Measurements from ENCODE around the gene SDSL. TPM values are rescaled to one million over a fixed set of nuclear protein-coding genes. Genes with fewer than 3 reads are reported as not detected.

SDSL gene
- total and polyA plus RNA-seq, 4 donors, result 5.1 to 15.2 (median 12.1) TPM

- Histone ChIP-seq H3K4me1 (ENCODE audit: control insufficient read depth, insufficient read depth, low read length) (no peaks in the 10 kb centered on the region), H3K9me3 (ENCODE audit: control insufficient read depth, insufficient read depth, low read length) (no peaks in the 10 kb centered on the region), H3K4me3 (ENCODE audit: low read depth, low read length) (no peak overlapping the region), H3K27me3 (ENCODE audit: control insufficient read depth, insufficient read depth, low read length) (no peaks in the 10 kb centered on the region), H3K36me3 (ENCODE audit: control insufficient read depth, insufficient read depth, low read length) (peaks cover 84% of the 10 kb centered on the region), H3K27ac (ENCODE audit: low read depth, low read length) (no peak overlapping the region)
- DNase-seq (ENCODE audit: low read depth in 4 of 6, low spot score in 6 of 6), result no peak
- WGBS (ENCODE audit: insufficient coverage), result 95% methylated on average over 11 of the region's 12 CpGs
Observed at GRCh38 chr12:113386866-113387566, 35.2 kb upstream of the SDSL start.

DNA sequence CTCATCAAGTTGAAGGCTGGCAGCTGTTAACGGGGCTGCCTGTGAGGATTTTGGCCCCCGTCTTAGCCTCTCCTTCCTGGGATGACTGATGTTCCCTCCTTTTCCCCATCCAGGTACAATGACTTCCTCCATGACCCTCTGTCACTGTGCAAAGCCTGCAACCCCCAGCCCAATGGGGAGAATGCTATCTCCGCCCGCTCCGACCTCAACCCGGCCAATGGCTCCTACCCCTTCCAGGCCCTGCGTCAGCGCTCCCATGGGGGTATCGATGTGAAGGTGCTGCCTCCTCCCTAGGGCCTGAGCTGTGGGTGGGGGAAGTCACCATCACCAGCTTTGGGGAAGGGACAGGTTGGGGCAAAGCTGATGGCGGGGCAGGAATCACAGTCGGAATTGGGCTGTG, 34.5 kb upstream of the SDSL start:
- H3K36me3 ChIP-seq (ENCODE audit: control insufficient read depth, insufficient read depth, low read length), result peaks cover 80% of the 10 kb centered on the region

GRCh38 chr12:113388351-113388750, 33.8 kb upstream of the SDSL start:
- H3K36me3 ChIP-seq (ENCODE audit: control insufficient read depth, insufficient read depth, low read length), result peaks cover 78% of the 10 kb centered on the region

More for the DNA sequence above, 34.5 kb upstream of the SDSL start:
- Histone ChIP-seq H3K4me1 (ENCODE audit: control insufficient read depth, insufficient read depth, low read length) (no peaks in the 10 kb centered on the region), H3K27ac (ENCODE audit: low read depth, low read length) (no peak overlapping the region), H3K4me3 (ENCODE audit: low read depth, low read length) (no peak overlapping the region), H3K9me3 (ENCODE audit: control insufficient read depth, insufficient read depth, low read length) (no peaks in the 10 kb centered on the region), H3K27me3 (ENCODE audit: control insufficient read depth, insufficient read depth, low read length) (no peaks in the 10 kb centered on the region)
- DNase-seq (ENCODE audit: low read depth in 4 of 6, low spot score in 6 of 6), result no peak
- 93% methylated on average over 7 of the region's 11 CpGs for WGBS (ENCODE audit: insufficient coverage)

GRCh38 chr12:113390064-113391043, 31.8 kb upstream of the SDSL start:
- H3K4me1 ChIP-seq (ENCODE audit: control insufficient read depth, insufficient read depth, low read length), result no peaks in the 10 kb centered on the region
- peaks cover 62% of the 10 kb centered on the region for H3K36me3 ChIP-seq (ENCODE audit: control insufficient read depth, insufficient read depth, low read length)
- WGBS (ENCODE audit: insufficient coverage), result 91% methylated on average over 5 of the region's 6 CpGs
- no peaks in the 10 kb centered on the region for H3K27me3 ChIP-seq (ENCODE audit: control insufficient read depth, insufficient read depth, low read length)
- no peak overlapping the region for H3K27ac ChIP-seq (ENCODE audit: low read depth, low read length)
- no peak for DNase-seq (ENCODE audit: low read depth in 4 of 6, low spot score in 6 of 6)
- H3K4me3 ChIP-seq (ENCODE audit: low read depth, low read length), result no peak overlapping the region
- H3K9me3 ChIP-seq (ENCODE audit: control insufficient read depth, insufficient read depth, low read length), result no peaks in the 10 kb centered on the region

More at GRCh38 chr12:113388351-113388750, 33.8 kb upstream of the SDSL start:
- 96% methylated on average over 14 of the region's 14 CpGs for WGBS (ENCODE audit: insufficient coverage)
- H3K4me1 ChIP-seq (ENCODE audit: control insufficient read depth, insufficient read depth, low read length), result no peaks in the 10 kb centered on the region
- H3K4me3 ChIP-seq (ENCODE audit: low read depth, low read length), result no peak overlapping the region
- no peak overlapping the region for H3K27ac ChIP-seq (ENCODE audit: low read depth, low read length)
- no peaks in the 10 kb centered on the region for H3K9me3 ChIP-seq (ENCODE audit: control insufficient read depth, insufficient read depth, low read length)
- no peaks in the 10 kb centered on the region for H3K27me3 ChIP-seq (ENCODE audit: control insufficient read depth, insufficient read depth, low read length)
- DNase-seq (ENCODE audit: low read depth in 4 of 6, low spot score in 6 of 6), result no peak

GRCh38 chr12:113391145-113391544, 31.0 kb upstream of the SDSL start:
- Histone ChIP-seq H3K27ac (ENCODE audit: low read depth, low read length) (no peak overlapping the region), H3K36me3 (ENCODE audit: control insufficient read depth, insufficient read depth, low read length) (peaks cover 54% of the 10 kb centered on the region), H3K27me3 (ENCODE audit: control insufficient read depth, insufficient read depth, low read length) (no peaks in the 10 kb centered on the region), H3K9me3 (ENCODE audit: control insufficient read depth, insufficient read depth, low read length) (no peaks in the 10 kb centered on the region), H3K4me1 (ENCODE audit: control insufficient read depth, insufficient read depth, low read length) (no peaks in the 10 kb centered on the region), H3K4me3 (ENCODE audit: low read depth, low read length) (no peak overlapping the region)
- no peak for DNase-seq (ENCODE audit: low read depth in 4 of 6, low spot score in 6 of 6)
- WGBS (ENCODE audit: insufficient coverage), result no CpG with 5 or more reads among the region's 3 CpGs

DNA sequence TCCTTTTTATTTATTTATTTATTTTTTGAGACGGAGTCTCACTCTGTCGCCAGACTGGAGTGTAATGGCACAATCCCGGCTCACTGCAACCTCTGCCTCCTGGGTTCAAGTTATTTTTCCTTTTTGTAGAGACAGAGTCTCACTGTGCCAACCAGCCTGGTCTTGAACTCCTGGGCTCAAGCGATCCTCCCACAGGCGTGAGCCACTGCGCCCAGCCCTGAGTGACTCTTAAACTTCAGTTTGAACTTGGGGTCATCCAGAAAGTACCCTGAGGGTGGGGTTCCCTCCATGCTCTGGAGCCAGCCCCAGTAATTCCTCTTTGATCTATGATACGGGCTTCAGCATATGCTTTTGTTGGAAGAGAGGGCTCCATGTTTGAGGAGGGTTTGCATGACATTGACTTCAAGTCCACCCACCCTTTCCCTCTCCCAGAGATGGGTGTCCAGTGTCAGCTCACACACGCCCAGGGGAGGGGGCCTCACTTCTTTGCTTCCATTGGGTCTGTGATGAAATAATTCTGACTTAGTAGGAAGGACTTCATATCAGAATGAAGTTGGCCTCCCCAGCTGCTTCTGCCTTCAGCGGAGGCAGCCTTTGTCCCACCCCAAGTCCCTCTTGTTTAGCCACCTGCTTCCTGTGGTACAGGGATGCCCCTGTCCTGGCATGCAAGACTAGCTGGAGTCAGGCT, 30.4 kb upstream of the SDSL start:
- Histone ChIP-seq H3K27ac (ENCODE audit: low read depth, low read length) (no peak overlapping the region), H3K27me3 (ENCODE audit: control insufficient read depth, insufficient read depth, low read length) (no peaks in the 10 kb centered on the region), H3K4me3 (ENCODE audit: low read depth, low read length) (no peak overlapping the region), H3K4me1 (ENCODE audit: control insufficient read depth, insufficient read depth, low read length) (peaks cover 2% of the 10 kb centered on the region), H3K36me3 (ENCODE audit: control insufficient read depth, insufficient read depth, low read length) (peaks cover 49% of the 10 kb centered on the region), H3K9me3 (ENCODE audit: control insufficient read depth, insufficient read depth, low read length) (no peaks in the 10 kb centered on the region)
- DNase-seq (ENCODE audit: low read depth in 4 of 6, low spot score in 6 of 6), result no peak
- WGBS (ENCODE audit: insufficient coverage), result 91% methylated on average over 6 of the region's 9 CpGs

DNA sequence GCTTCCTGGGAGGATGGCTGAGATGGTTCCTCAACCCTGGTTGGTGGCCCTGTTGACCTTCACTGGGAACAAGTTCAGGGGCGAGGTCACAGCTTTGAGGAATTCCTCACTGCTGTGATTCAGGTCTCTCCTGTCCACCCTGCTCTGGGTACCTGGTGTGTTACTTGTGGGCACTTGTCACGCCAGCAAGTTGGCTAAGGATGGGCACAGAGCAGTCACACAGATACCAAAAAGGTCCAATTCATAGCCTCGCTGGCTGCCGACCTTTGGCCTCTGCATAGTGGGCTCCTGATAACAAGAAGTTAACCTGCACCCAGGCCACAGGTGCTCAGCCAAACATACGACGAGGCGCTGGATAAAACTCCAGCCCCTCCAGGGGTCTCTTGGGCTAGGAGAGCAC, 29.7 kb upstream of the SDSL start:
- H3K4me1 ChIP-seq (ENCODE audit: control insufficient read depth, insufficient read depth, low read length), result peaks cover 9% of the 10 kb centered on the region
- DNase-seq (ENCODE audit: low read depth in 4 of 6, low spot score in 6 of 6), result no peak
- 85% methylated on average over 7 of the region's 7 CpGs for WGBS (ENCODE audit: insufficient coverage)
- no peak overlapping the region for H3K27ac ChIP-seq (ENCODE audit: low read depth, low read length)
- no peaks in the 10 kb centered on the region for H3K9me3 ChIP-seq (ENCODE audit: control insufficient read depth, insufficient read depth, low read length)
- H3K36me3 ChIP-seq (ENCODE audit: control insufficient read depth, insufficient read depth, low read length), result peaks cover 41% of the 10 kb centered on the region
- no peak overlapping the region for H3K4me3 ChIP-seq (ENCODE audit: low read depth, low read length)
- no peaks in the 10 kb centered on the region for H3K27me3 ChIP-seq (ENCODE audit: control insufficient read depth, insufficient read depth, low read length)

DNA sequence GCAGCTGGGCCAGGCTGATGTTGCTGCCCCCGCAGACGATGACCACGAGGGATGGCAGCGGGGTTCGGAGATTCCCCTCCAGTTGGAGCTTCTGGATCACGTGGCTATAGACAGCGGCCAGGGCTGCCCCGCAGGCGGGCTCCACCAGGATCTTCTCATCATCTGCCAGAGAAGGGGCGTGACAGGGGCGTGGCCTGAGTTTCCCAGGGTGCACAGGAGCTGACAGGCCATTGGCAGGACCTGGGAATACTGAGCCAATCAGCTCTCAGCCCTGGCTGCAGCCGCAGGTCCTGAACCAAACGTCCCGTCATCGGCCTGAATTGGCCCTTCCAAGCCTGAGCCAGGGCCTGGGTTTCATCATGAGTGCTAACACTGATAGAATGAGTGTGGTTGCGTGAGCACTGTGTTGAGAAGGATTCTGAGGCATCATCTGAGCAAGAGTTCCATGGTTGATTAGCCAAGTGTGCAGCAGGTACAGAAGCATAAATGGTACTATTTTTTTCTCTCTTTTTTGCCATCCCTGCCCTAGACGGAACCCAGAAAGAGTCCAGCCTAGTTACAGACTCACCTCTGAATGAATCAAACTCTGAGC, 29.1 kb upstream of the SDSL start:
- Histone ChIP-seq H3K27ac (ENCODE audit: low read depth, low read length) (no peak overlapping the region), H3K4me1 (ENCODE audit: control insufficient read depth, insufficient read depth, low read length) (peaks cover 9% of the 10 kb centered on the region), H3K4me3 (ENCODE audit: low read depth, low read length) (no peak overlapping the region), H3K27me3 (ENCODE audit: control insufficient read depth, insufficient read depth, low read length) (no peaks in the 10 kb centered on the region), H3K36me3 (ENCODE audit: control insufficient read depth, insufficient read depth, low read length) (peaks cover 36% of the 10 kb centered on the region), H3K9me3 (ENCODE audit: control insufficient read depth, insufficient read depth, low read length) (no peaks in the 10 kb centered on the region)
- 60% methylated on average over 16 of the region's 17 CpGs for WGBS (ENCODE audit: insufficient coverage)
- no peak for DNase-seq (ENCODE audit: low read depth in 4 of 6, low spot score in 6 of 6)

- Histone ChIP-seq H3K4me1 (ENCODE audit: control insufficient read depth, insufficient read depth, low read length) (peaks cover 9% of the 10 kb centered on the region), H3K27me3 (ENCODE audit: control insufficient read depth, insufficient read depth, low read length) (no peaks in the 10 kb centered on the region), H3K27ac (ENCODE audit: low read depth, low read length) (no peak overlapping the region), H3K4me3 (ENCODE audit: low read depth, low read length) (no peak overlapping the region), H3K9me3 (ENCODE audit: control insufficient read depth, insufficient read depth, low read length) (no peaks in the 10 kb centered on the region), H3K36me3 (ENCODE audit: control insufficient read depth, insufficient read depth, low read length) (peaks cover 29% of the 10 kb centered on the region)
- no peak for DNase-seq (ENCODE audit: low read depth in 4 of 6, low spot score in 6 of 6)
- 96% methylated on average over 3 of the region's 5 CpGs for WGBS (ENCODE audit: insufficient coverage)
Observed at GRCh38 chr12:113393749-113394148, 28.4 kb upstream of the SDSL start.
